GM18861 (cell line): ENCODE measurements around the gene SLC16A1.
"Not testable (repeated sequence)": the region's sequence is repeated elsewhere in the genome, so short reads cannot be mapped to it uniquely, and the experiment has no call there.

ENCODE experiments used
- ATAC-seq: cut with Tn5 transposase; IDR thresholded peaks from one replicate; pipeline ENCODE4 v1.9.1; 2021; ENCODE audit not compliant: unreplicated experiment

Gene SLC16A1

DNA sequence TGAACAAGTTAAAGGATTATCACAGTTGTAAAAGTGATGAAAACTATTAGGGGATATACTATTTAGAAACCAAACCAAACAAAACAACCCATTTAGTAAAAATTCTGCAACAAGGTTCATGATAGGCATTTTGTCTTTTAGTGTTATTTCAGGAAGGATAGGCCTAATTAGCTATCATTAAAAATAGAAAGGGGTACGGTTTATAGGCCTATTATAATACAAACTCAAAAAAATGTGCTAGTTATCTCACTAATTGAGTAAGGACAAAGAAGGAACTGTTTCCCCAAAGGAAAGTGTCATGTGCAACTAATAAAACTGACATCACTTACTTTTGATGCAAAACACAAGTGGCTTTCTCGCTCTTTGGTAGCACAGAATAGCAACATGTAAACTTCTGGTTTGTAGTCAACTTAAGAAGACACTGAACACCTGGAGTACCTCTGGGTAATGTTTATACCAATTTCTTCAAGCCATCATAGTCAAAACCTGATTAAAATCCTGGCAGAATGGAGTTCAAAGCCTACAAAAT is 28.5 kb downstream of the SLC16A1 start:
- ATAC-seq = no peak

DNA sequence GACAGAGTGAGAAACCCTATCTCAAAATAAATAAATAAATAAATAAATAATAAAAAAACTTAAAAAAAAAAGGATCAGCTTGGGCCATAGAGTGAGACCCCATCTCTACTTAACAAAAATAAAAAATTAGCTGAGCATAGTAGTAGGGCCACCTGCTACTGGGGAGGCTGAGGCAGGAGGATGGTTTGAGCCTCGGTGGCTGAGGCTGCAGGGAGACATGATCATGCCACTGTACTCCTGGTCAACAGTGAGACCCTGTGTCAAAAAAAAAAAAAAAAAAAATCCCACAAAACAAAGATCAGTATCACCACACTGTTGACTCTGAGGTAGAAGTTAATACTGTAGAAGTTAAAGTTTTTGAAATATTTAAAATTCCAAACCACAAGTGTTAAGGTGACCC is 29.1 kb downstream of the SLC16A1 start:
- ATAC-seq = no peak

DNA sequence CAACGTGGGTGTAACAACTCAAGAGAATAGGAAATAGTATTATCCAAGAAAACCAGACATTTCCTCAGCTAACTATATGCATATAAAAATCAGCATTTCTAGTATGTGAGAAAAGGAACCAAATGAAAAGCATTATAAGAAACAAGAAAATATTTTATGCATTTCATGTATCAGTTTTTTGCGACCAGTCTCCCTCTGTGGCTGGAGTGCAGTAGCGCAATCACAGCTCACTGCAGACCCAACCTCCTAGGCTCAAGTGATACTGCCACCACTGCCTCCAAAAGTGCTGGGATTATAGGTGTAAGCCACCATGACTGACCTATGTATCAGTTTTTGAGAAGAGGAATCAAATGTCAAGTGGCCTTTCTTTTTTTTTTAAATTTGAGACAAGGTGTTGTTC is 31.0 kb downstream of the SLC16A1 start:
- no peak for ATAC-seq

GRCh38 chr1:112923959-112924349 is 32.0 kb downstream of the SLC16A1 start:
- no peak for ATAC-seq

DNA sequence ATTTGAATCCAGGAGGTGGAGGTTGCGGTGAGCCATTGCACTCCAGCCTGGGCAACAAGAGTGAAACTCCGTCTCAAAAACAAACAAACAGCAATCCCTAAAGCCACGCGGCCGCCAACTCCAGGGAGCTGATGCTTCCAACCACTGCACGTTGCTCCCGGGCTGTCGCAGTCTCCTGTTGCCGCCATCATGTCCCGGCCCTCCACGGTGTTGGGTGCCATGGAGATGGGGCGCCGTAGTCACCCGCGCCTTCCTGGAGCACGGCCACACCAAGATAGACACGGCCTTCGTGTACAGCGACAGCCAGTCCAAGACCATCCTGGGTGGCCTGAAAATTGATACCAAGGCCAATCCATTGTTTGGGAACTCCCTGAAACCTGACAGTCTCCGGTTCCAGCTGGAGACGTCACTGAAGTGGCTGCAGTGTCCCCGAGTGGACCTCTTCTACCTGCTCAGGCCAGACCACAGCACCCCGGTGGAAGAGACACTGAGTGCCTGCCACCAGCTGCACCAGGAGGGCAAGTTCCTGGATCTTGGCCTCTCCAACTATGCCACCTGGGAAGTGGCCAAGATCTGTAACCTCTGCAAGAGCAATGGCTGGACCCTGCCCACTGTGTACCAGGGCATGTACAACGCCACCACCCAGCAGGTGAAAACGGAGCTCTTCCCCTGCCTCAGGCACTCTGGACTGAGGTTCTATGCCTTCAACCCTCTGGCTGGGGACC is 32.6 kb downstream of the SLC16A1 start:
- no peak for ATAC-seq

- no peak for ATAC-seq
These were observed 44.3 kb downstream of the SLC16A1 start for GRCh38 chr1:112911506-112912220.

DNA sequence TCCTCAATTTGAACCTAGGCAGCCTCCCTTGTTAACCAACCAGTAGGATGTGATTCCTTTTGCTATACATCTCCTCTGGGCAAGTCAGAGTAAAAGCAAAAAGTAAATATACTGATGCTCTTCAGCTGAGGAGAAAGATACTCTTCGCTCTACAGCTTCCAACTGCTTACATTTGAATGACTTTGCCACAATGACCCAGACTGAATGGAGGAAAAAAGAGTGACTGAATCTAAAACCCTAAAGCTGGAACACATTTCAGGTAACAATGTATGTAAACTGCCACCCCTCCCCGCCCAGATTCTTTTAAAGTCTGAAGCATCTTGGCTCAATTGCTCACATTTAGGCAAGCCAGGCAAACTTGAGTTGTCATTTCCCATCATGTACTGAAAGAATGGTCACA is 46.1 kb downstream of the SLC16A1 start:
- no peak for ATAC-seq

- ATAC-seq = no peak
These were observed 49.8 kb downstream of the SLC16A1 start for GRCh38 chr1:112906150-112906698.

GRCh38 chr1:112905395-112906149 is 50.4 kb downstream of the SLC16A1 start:
- no peak for ATAC-seq

DNA sequence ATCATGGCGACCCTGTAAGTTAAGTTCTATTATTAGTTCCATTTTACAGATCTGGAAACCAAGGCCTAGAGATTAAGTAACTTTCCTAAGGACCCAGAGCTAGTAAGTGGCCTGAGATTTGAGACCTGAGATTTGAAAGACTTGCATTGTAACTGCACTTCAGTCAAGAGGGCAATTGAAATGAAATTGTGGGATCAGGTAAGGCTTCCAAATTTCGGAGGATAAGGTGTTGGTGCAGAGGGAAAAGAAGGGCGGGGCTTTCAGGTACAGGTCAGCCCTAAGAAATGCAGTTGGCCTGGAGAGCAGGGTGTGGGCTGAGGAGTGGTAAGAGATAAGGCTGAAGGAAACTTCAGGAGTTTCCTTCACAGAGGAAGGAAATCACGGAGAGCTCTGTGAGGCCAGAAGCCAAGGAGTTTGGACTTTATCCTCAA is 51.1 kb downstream of the SLC16A1 start:
- no peak for ATAC-seq

DNA sequence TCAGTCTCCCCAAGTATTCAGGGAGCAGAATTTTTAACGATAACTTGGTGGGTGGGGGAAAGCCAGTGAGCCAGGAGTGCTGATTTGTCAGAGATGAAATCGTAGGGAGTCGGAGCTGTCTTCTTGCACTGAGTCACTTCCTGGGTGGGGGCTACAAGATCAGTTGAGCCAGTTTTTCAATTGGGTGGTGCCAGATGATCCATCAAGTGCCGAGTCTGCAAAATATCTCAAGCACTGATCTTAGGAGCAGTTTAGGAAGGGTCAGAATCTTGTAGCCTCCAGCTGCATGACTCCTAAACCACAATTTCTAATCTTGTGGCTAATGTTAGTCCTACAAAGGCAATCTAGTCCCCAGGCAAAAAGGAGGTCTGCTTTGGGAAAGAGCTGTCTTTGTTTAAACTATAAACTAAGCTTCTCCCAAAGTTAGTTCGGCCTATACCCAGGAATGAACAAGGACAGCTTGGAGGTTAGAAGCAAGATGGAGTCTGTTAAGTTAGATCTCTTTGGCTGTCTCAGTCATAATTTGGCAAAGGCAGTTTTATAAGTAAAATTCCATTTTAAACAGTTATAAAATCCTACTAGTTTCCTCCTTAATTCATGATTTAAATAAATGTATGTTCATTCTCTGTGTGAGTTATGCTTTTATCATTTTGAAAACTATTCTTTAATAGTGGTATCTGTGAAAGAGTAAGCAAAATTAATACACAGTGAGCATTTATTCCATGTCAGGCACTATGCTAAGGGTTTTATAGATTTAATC is 51.7 kb downstream of the SLC16A1 start:
- no peak for ATAC-seq

- ATAC-seq = no peak
These were observed 53.8 kb downstream of the SLC16A1 start for GRCh38 chr1:112902221-112902620.

GRCh38 chr1:112901387-112901786 is 54.6 kb downstream of the SLC16A1 start:
- no peak for ATAC-seq

GRCh38 chr1:112896783-112897182 is 59.2 kb downstream of the SLC16A1 start:
- no peak for ATAC-seq

DNA sequence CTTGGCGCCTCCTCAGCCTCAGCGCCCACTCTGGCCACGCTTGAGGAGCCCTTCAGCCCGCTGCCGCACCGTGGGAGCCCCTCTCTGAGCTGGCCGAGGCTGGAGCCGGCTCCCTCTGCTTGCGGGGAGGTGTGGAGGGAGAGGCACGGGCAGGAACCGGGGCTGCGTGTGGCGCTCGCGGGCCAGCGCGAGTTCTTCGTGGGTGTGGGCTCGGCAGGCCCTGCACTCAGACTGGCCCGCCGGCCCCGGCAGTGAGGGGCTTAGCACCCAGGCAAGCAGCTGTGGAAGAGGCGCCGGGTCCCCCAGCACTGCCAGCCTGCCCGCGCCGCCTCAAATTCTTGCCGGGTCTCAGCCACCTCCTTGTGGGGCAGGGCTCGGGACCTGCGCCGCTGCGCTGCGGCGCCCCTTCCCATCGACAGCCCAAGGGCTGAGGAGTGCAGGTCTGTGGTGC is 61.4 kb downstream of the SLC16A1 start:
- no peak for ATAC-seq

- ATAC-seq = no peak
These were observed 62.0 kb downstream of the SLC16A1 start for GRCh38 chr1:112894010-112894292.

DNA sequence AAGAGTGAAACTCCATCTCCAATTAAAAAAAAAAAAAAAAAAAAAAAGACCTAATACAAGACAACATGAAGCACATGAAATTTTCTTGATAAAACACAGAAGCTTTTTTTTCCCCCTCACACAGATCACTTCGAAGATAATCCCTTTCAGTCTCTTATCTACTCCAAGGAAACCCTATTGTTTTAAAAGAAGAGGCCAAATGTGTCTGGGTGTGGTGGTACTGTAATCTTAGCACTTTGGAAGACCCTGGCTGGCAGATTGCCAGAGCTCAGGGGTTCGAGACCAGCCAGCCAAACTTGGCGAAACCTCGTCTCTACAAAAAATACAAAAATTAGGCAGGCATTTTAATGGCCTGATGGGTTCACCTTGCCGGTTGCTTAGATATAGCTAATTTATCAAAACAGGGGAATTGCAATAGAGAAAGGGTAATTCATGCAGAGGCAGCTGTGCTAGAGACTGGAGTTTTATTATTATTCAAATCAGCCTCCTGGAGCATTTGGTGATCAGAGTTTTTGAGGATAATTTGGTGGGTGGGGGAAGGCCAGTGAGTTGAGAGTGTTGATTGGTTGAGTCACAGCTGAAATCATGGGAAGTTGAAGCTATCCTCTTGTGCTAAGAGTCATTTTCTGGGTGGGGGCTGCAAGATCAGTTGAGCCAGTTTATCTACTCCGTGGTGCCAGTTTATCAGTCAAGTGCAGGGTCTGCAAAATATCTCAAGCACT is 62.5 kb downstream of the SLC16A1 start:
- ATAC-seq = no peak

- not testable (repeated sequence) for ATAC-seq
These were observed 66.1 kb downstream of the SLC16A1 start for GRCh38 chr1:112889906-112890305.

DNA sequence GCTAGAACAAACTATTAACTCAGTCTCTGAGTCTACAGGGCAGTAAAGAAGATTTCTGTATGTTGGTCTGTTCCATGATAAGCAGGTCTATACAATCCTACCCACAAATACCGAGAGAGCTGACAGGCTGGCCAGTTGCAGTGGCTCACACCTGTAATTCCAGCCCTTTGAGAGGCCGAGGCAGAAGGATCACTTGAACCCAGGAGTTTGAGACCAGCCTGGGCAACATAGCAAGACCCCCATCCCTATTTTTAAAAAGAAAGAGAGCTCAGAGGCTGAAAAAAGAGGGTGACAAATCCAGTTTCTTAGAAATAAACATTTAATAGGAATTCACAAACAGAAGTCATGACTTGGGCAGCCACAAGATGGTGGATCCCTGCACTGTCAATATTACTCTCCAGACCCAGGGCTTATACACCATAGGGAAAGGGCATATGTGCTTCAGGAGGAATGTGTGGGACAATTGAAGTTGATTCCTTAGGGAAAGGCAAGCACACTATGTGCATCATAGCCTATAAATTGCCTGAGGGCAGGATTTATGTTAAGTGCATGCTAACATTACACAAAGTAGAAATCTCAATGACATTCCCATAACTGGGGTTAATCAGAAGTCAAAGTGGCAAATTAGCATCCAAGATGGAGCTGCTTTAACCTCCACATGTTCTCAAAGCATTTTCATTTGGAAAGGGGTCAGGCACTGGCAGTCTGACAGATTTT is 66.8 kb downstream of the SLC16A1 start:
- no peak for ATAC-seq
